ENCODE data around the gene CFL1.

Gene CFL1

GRCh38 chr11:65817835-65818680 lies 39.9 kb downstream of the CFL1 start:
- Histone ChIP-seq H3K27ac (ENCODE audit: low read length) (no peak overlapping the region), H3K27me3 (ENCODE audit: control insufficient read depth in 1 of 2, insufficient read depth in 2 of 2, low read length in 2 of 2) (peaks cover 0 to 2% of the 10 kb centered on the region in 2 donors), H3K4me1 (ENCODE audit: control insufficient read depth, insufficient read depth, low read length) (peaks cover 12% of the 10 kb centered on the region), H3K4me3 (ENCODE audit: low read length in 2 of 2) (peak overlapping the region; percentile 86 to 88), H3K9ac (ENCODE audit: low read length in 2 of 2) (peak overlapping the region; percentile 74 to 82), H3K9me3 (ENCODE audit: control insufficient read depth in 2 of 2, low read length in 2 of 2) (no peaks in the 10 kb centered on the region), H3K36me3 (ENCODE audit: control insufficient read depth in 2 of 2, insufficient read depth in 2 of 2, low read length in 2 of 2) (peaks cover 0 to 3% of the 10 kb centered on the region in 2 donors)

- Histone ChIP-seq H3K27me3 (ENCODE audit: control insufficient read depth in 1 of 2, insufficient read depth in 2 of 2, low read length in 2 of 2) (peaks cover 0 to 2% of the 10 kb centered on the region in 2 donors), H3K4me1 (ENCODE audit: control insufficient read depth, insufficient read depth, low read length) (peaks cover 12% of the 10 kb centered on the region), H3K4me3 (ENCODE audit: low read length in 2 of 2) (peak overlapping the region; percentile 86 to 88), H3K9ac (ENCODE audit: low read length in 2 of 2) (peak overlapping the region; percentile 74 to 82), H3K9me3 (ENCODE audit: control insufficient read depth in 2 of 2, low read length in 2 of 2) (no peaks in the 10 kb centered on the region), H3K36me3 (ENCODE audit: control insufficient read depth in 2 of 2, insufficient read depth in 2 of 2, low read length in 2 of 2) (peaks cover 0 to 3% of the 10 kb centered on the region in 2 donors), H3K27ac (ENCODE audit: low read length) (no peak overlapping the region)
These were observed 40.6 kb downstream of the CFL1 start for GRCh38 chr11:65817312-65817834.

- peaks cover 0 to 3% of the 10 kb centered on the region in 2 donors for H3K36me3 ChIP-seq (ENCODE audit: control insufficient read depth in 2 of 2, insufficient read depth in 2 of 2, low read length in 2 of 2)
- peak overlapping the region in 1 of 2 donors; percentile 86 for H3K4me3 ChIP-seq (ENCODE audit: low read length in 2 of 2)
- no peak overlapping the region for H3K9ac ChIP-seq (ENCODE audit: low read length in 2 of 2)
- H3K9me3 ChIP-seq (ENCODE audit: control insufficient read depth in 2 of 2, low read length in 2 of 2), result no peaks in the 10 kb centered on the region
- no peak overlapping the region for H3K27ac ChIP-seq (ENCODE audit: low read length)
- H3K27me3 ChIP-seq (ENCODE audit: control insufficient read depth in 1 of 2, insufficient read depth in 2 of 2, low read length in 2 of 2), result peaks cover 0 to 2% of the 10 kb centered on the region in 2 donors
- peaks cover 15% of the 10 kb centered on the region for H3K4me1 ChIP-seq (ENCODE audit: control insufficient read depth, insufficient read depth, low read length)
These were observed 41.3 kb downstream of the CFL1 start for GRCh38 chr11:65816696-65817095.

- Histone ChIP-seq H3K4me3 (ENCODE audit: low read length in 2 of 2) (no peak overlapping the region), H3K27ac (ENCODE audit: low read length) (no peak overlapping the region), H3K9me3 (ENCODE audit: control insufficient read depth in 2 of 2, low read length in 2 of 2) (no peaks in the 10 kb centered on the region), H3K27me3 (ENCODE audit: control insufficient read depth in 1 of 2, insufficient read depth in 2 of 2, low read length in 2 of 2) (no peaks in the 10 kb centered on the region), H3K36me3 (ENCODE audit: control insufficient read depth in 2 of 2, insufficient read depth in 2 of 2, low read length in 2 of 2) (peaks cover 0 to 3% of the 10 kb centered on the region in 2 donors), H3K9ac (ENCODE audit: low read length in 2 of 2) (no peak overlapping the region), H3K4me1 (ENCODE audit: control insufficient read depth, insufficient read depth, low read length) (peaks cover 15% of the 10 kb centered on the region)
These were observed 42.9 kb downstream of the CFL1 start for GRCh38 chr11:65814986-65815565.

- no peaks in the 10 kb centered on the region for H3K9me3 ChIP-seq (ENCODE audit: control insufficient read depth in 2 of 2, low read length in 2 of 2)
- H3K9ac ChIP-seq (ENCODE audit: low read length in 2 of 2), result peak overlapping the region in 1 of 2 donors; percentile 1
- no peak overlapping the region for H3K4me3 ChIP-seq (ENCODE audit: low read length in 2 of 2)
- peaks cover 0 to 3% of the 10 kb centered on the region in 2 donors for H3K36me3 ChIP-seq (ENCODE audit: control insufficient read depth in 2 of 2, insufficient read depth in 2 of 2, low read length in 2 of 2)
- peaks cover 15% of the 10 kb centered on the region for H3K4me1 ChIP-seq (ENCODE audit: control insufficient read depth, insufficient read depth, low read length)
- no peak overlapping the region for H3K27ac ChIP-seq (ENCODE audit: low read length)
- H3K27me3 ChIP-seq (ENCODE audit: control insufficient read depth in 1 of 2, insufficient read depth in 2 of 2, low read length in 2 of 2), result no peaks in the 10 kb centered on the region
These were observed 43.6 kb downstream of the CFL1 start for GRCh38 chr11:65814131-65814985.

- H3K36me3 ChIP-seq (ENCODE audit: control insufficient read depth in 2 of 2, insufficient read depth in 2 of 2, low read length in 2 of 2), result peaks cover 0 to 3% of the 10 kb centered on the region in 2 donors
- H3K9me3 ChIP-seq (ENCODE audit: control insufficient read depth in 2 of 2, low read length in 2 of 2), result no peaks in the 10 kb centered on the region
- H3K9ac ChIP-seq (ENCODE audit: low read length in 2 of 2), result no peak overlapping the region
- H3K4me3 ChIP-seq (ENCODE audit: low read length in 2 of 2), result no peak overlapping the region
- no peak overlapping the region for H3K27ac ChIP-seq (ENCODE audit: low read length)
- H3K27me3 ChIP-seq (ENCODE audit: control insufficient read depth in 1 of 2, insufficient read depth in 2 of 2, low read length in 2 of 2), result peaks cover 0 to 2% of the 10 kb centered on the region in 2 donors
- peaks cover 7% of the 10 kb centered on the region for H3K4me1 ChIP-seq (ENCODE audit: control insufficient read depth, insufficient read depth, low read length)
These were observed 46.1 kb downstream of the CFL1 start for GRCh38 chr11:65811764-65812475.

GRCh38 chr11:65810046-65810868 lies 47.7 kb downstream of the CFL1 start:
- Histone ChIP-seq H3K4me3 (ENCODE audit: low read length in 2 of 2) (no peak overlapping the region), H3K9me3 (ENCODE audit: control insufficient read depth in 2 of 2, low read length in 2 of 2) (no peaks in the 10 kb centered on the region), H3K36me3 (ENCODE audit: control insufficient read depth in 2 of 2, insufficient read depth in 2 of 2, low read length in 2 of 2) (peaks cover 0 to 3% of the 10 kb centered on the region in 2 donors), H3K4me1 (ENCODE audit: control insufficient read depth, insufficient read depth, low read length) (peaks cover 4% of the 10 kb centered on the region), H3K27ac (ENCODE audit: low read length) (no peak overlapping the region), H3K9ac (ENCODE audit: low read length in 2 of 2) (no peak overlapping the region), H3K27me3 (ENCODE audit: control insufficient read depth in 1 of 2, insufficient read depth in 2 of 2, low read length in 2 of 2) (peaks cover 0 to 2% of the 10 kb centered on the region in 2 donors)

- Histone ChIP-seq H3K9me3 (ENCODE audit: control insufficient read depth in 2 of 2, low read length in 2 of 2) (no peaks in the 10 kb centered on the region), H3K27me3 (ENCODE audit: control insufficient read depth in 1 of 2, insufficient read depth in 2 of 2, low read length in 2 of 2) (peaks cover 0 to 2% of the 10 kb centered on the region in 2 donors), H3K9ac (ENCODE audit: low read length in 2 of 2) (no peak overlapping the region), H3K27ac (ENCODE audit: low read length) (no peak overlapping the region), H3K4me1 (ENCODE audit: control insufficient read depth, insufficient read depth, low read length) (peaks cover 4% of the 10 kb centered on the region), H3K36me3 (ENCODE audit: control insufficient read depth in 2 of 2, insufficient read depth in 2 of 2, low read length in 2 of 2) (no peaks in the 10 kb centered on the region), H3K4me3 (ENCODE audit: low read length in 2 of 2) (no peak overlapping the region)
These were observed 48.5 kb downstream of the CFL1 start for GRCh38 chr11:65809496-65809895.

GRCh38 chr11:65808744-65809341 lies 49.1 kb downstream of the CFL1 start:
- Histone ChIP-seq H3K4me3 (ENCODE audit: low read length in 2 of 2) (no peak overlapping the region), H3K4me1 (ENCODE audit: control insufficient read depth, insufficient read depth, low read length) (peaks cover 4% of the 10 kb centered on the region), H3K36me3 (ENCODE audit: control insufficient read depth in 2 of 2, insufficient read depth in 2 of 2, low read length in 2 of 2) (no peaks in the 10 kb centered on the region), H3K9me3 (ENCODE audit: control insufficient read depth in 2 of 2, low read length in 2 of 2) (no peaks in the 10 kb centered on the region), H3K9ac (ENCODE audit: low read length in 2 of 2) (no peak overlapping the region), H3K27me3 (ENCODE audit: control insufficient read depth in 1 of 2, insufficient read depth in 2 of 2, low read length in 2 of 2) (peaks cover 5 to 8% of the 10 kb centered on the region in 2 donors), H3K27ac (ENCODE audit: low read length) (no peak overlapping the region)
